ENCODE data around the gene IL12RB2.
A peak's percentile ranks its signal among the peaks of the same experiment; 100 is the strongest.

IL12RB2 gene

GRCh38 chr1:67314696-67315095 lies 7.0 kb downstream of the IL12RB2 start:
- no peak for DNase-seq

- DNase-seq: no peak
Observed at GRCh38 chr1:67316180-67316902, 8.7 kb downstream of the IL12RB2 start.

- no peak for DNase-seq
Observed at GRCh38 chr1:67316918-67317317, 9.2 kb downstream of the IL12RB2 start.

- no peak for DNase-seq
Observed at GRCh38 chr1:67317803-67318202, 10.1 kb downstream of the IL12RB2 start.

GRCh38 chr1:67322442-67322841 lies 14.8 kb downstream of the IL12RB2 start:
- no peak for DNase-seq

GRCh38 chr1:67323087-67323486 lies 15.4 kb downstream of the IL12RB2 start:
- DNase-seq: no peak

GRCh38 chr1:67324068-67324467 lies 16.4 kb downstream of the IL12RB2 start:
- DNase-seq: no peak

GRCh38 chr1:67327864-67328466 lies 20.3 kb downstream of the IL12RB2 start:
- no peak for DNase-seq

- no peak for DNase-seq
Observed at GRCh38 chr1:67332653-67333529, 25.2 kb downstream of the IL12RB2 start.

- DNase-seq: no peak
Observed at GRCh38 chr1:67333603-67334002, 25.9 kb downstream of the IL12RB2 start.

- DNase-seq: no peak
Observed at GRCh38 chr1:67335411-67335810, 27.7 kb downstream of the IL12RB2 start.

- no peak for DNase-seq
Observed at GRCh38 chr1:67336157-67336556, 28.5 kb downstream of the IL12RB2 start.

GRCh38 chr1:67336783-67337182 lies 29.1 kb downstream of the IL12RB2 start:
- DNase-seq: no peak

- no peak for DNase-seq
Observed at GRCh38 chr1:67338642-67339041, 31.0 kb downstream of the IL12RB2 start.

- no peak for DNase-seq
Observed at GRCh38 chr1:67339623-67340343, 32.1 kb downstream of the IL12RB2 start.

- DNase-seq: no peak
Observed at GRCh38 chr1:67342076-67342890, 34.6 kb downstream of the IL12RB2 start.

- no peak for DNase-seq
Observed at GRCh38 chr1:67345556-67345955, 37.9 kb downstream of the IL12RB2 start.

GRCh38 chr1:67346982-67347381 lies 39.3 kb downstream of the IL12RB2 start:
- no peak for DNase-seq

- peak; percentile 12 for DNase-seq
Observed at GRCh38 chr1:67347688-67348472, 40.2 kb downstream of the IL12RB2 start.

- DNase-seq: no peak
Observed at GRCh38 chr1:67348586-67349252, 41.0 kb downstream of the IL12RB2 start.

- no peak for DNase-seq
Observed at GRCh38 chr1:67350783-67351182, 43.1 kb downstream of the IL12RB2 start.
